H9 (cell line): ENCODE data around the gene COMTD1. TPM values are rescaled to one million over a fixed set of nuclear protein-coding genes. Genes with fewer than 3 reads are reported as not detected.
A peak's percentile ranks its signal among the peaks of the same experiment; 100 is the strongest.

Experiments used
- DNase-seq: peaks from one replicate; pipeline ENCODE4 v3.0.0-alpha.2; 2017
- H2AFZ ChIP-seq: one replicate; pipeline ENCODE4 v1.6.1; 2013; ENCODE audit warnings: mild to moderate bottlenecking, low read length, control low read depth, moderate library complexity
- H2AK5ac ChIP-seq: 2 replicates; pipeline ENCODE4 v1.6.1; 2013; ENCODE audit warnings: low read length, control low read depth, mixed read lengths; ENCODE audit not compliant: insufficient read length
- H2BK120ac ChIP-seq: one replicate; pipeline ENCODE4 v1.6.1; 2013; ENCODE audit warnings: low read depth, mild to moderate bottlenecking, low read length, control low read depth, inconsistent platforms; ENCODE audit not compliant: poor library complexity, severe bottlenecking
- H2BK12ac ChIP-seq: 2 replicates; pipeline ENCODE4 v1.6.1; 2013; ENCODE audit warnings: low read length, control low read depth, mixed read lengths, low read depth; ENCODE audit not compliant: insufficient read length
- H2BK15ac ChIP-seq: 2 replicates; pipeline ENCODE4 v1.6.1; 2013; ENCODE audit warnings: low read depth, low read length, control low read depth
- H2BK20ac ChIP-seq: one replicate; pipeline ENCODE4 v1.6.1; 2013; ENCODE audit warnings: low read depth, mild to moderate bottlenecking, low read length, control low read depth, inconsistent platforms; ENCODE audit not compliant: poor library complexity, severe bottlenecking
- H2BK5ac ChIP-seq: 2 replicates; pipeline ENCODE4 v1.6.1; 2013; ENCODE audit warnings: low read length, control low read depth, mixed read lengths; ENCODE audit not compliant: insufficient read length
- H3K14ac ChIP-seq: 2 replicates; pipeline ENCODE4 v1.6.1; 2013; ENCODE audit warnings: low read length, control low read depth; ENCODE audit not compliant: insufficient read depth
- H3K18ac ChIP-seq: 2 replicates; pipeline ENCODE4 v1.6.1; 2013; ENCODE audit warnings: low read depth, mild to moderate bottlenecking, mixed read lengths, low read length, control low read depth; ENCODE audit not compliant: insufficient read length
- H3K23ac ChIP-seq: 2 replicates; pipeline ENCODE4 v1.6.1; 2013; ENCODE audit warnings: low read length, control low read depth, mixed read lengths, low read depth; ENCODE audit not compliant: insufficient read length
- H3K23me2 ChIP-seq: 2 replicates; pipeline ENCODE4 v1.6.1; 2013; ENCODE audit warnings: low read depth, mild to moderate bottlenecking, mixed read lengths, low read length, control low read depth; ENCODE audit not compliant: insufficient read length, poor library complexity, severe bottlenecking
- H3K27ac ChIP-seq: 2 replicates; pipeline ENCODE4 v1.5.1; 2013; ENCODE audit warnings: low read length, control low read depth, mixed read lengths, low read depth; ENCODE audit not compliant: insufficient read length
- H3K27me3 ChIP-seq: 2 replicates; pipeline ENCODE4 v1.6.1; 2013; ENCODE audit warnings: low read length, control low read depth, inconsistent platforms; ENCODE audit not compliant: insufficient read depth
- H3K4ac ChIP-seq: 2 replicates; pipeline ENCODE4 v1.6.1; 2013; ENCODE audit warnings: low read depth, mild to moderate bottlenecking, control low read depth, inconsistent platforms, low read length, moderate library complexity
- H3K4me1 ChIP-seq: 2 replicates; pipeline ENCODE4 v1.6.1; 2013; ENCODE audit warnings: low read length, control low read depth, inconsistent platforms; ENCODE audit not compliant: insufficient read depth
- H3K4me2 ChIP-seq: 2 replicates; pipeline ENCODE4 v1.6.1; 2013; ENCODE audit warnings: low read length, control low read depth, mixed read lengths; ENCODE audit not compliant: insufficient read length, insufficient read depth
- H3K56ac ChIP-seq: 2 replicates; pipeline ENCODE4 v1.6.1; 2013; ENCODE audit warnings: low read depth, mild to moderate bottlenecking, mixed read lengths, low read length, control low read depth; ENCODE audit not compliant: insufficient read length
- H3K79me1 ChIP-seq: 2 replicates; pipeline ENCODE4 v1.6.1; 2013; ENCODE audit warnings: low read depth, mild to moderate bottlenecking, moderate library complexity, low read length, control low read depth, inconsistent platforms; ENCODE audit not compliant: insufficient read depth, poor library complexity, severe bottlenecking
- H3K79me2 ChIP-seq: 2 replicates; pipeline ENCODE4 v1.6.1; 2013; ENCODE audit warnings: low read length, control low read depth, inconsistent platforms; ENCODE audit not compliant: insufficient read depth
- H3K9ac ChIP-seq: 2 replicates; pipeline ENCODE4 v1.6.1; 2013; ENCODE audit warnings: low read length, control low read depth, mixed read lengths; ENCODE audit not compliant: insufficient read length; ENCODE audit errors: extremely low read depth
- H3K9me3 ChIP-seq: one replicate; pipeline ENCODE4 v1.6.1; 2013; ENCODE audit warnings: low read depth, low read length, inconsistent platforms; ENCODE audit not compliant: control insufficient read depth
- H3T11ph ChIP-seq: one replicate; pipeline ENCODE4 v1.6.1; 2013; ENCODE audit warnings: mild to moderate bottlenecking, low read length, control low read depth, inconsistent platforms
- H4K20me1 ChIP-seq: one replicate; pipeline ENCODE4 v1.6.1; 2013; ENCODE audit not compliant: control insufficient read depth, insufficient read length, insufficient read depth
- H4K5ac ChIP-seq: 2 replicates; pipeline ENCODE4 v1.6.1; 2013; ENCODE audit warnings: low read depth, mild to moderate bottlenecking, mixed read lengths, low read length, control low read depth; ENCODE audit not compliant: insufficient read length
- H4K8ac ChIP-seq: replicated peaks from 2 replicates; pipeline ENCODE4 v1.6.1; 2013; ENCODE audit warnings: low read length, control low read depth, mixed read lengths, low read depth; ENCODE audit not compliant: insufficient read length
- H4K91ac ChIP-seq: 2 replicates; pipeline ENCODE4 v1.6.1; 2013; ENCODE audit warnings: low read depth, mild to moderate bottlenecking, moderate library complexity, mixed read lengths, low read length, control low read depth; ENCODE audit not compliant: insufficient read length
- H3K27ac Mint-ChIP-seq, 3 experiments: 2 replicates in 2 of 3; 3 replicates in 1 of 3; pipeline ENCODE4 v1.8.0; 2020 to 2021; ENCODE audit warnings: mixed read lengths in 3 of 3, mild to moderate bottlenecking in 1 of 3, moderate library complexity in 1 of 3
- H3K27me3 Mint-ChIP-seq: 2 replicates; pipeline ENCODE4 v1.8.0; 2021; ENCODE audit warnings: low read depth, mild to moderate bottlenecking, moderate library complexity, mixed read lengths
- H3K36me3 Mint-ChIP-seq, 3 experiments: 2 replicates in 2 of 3; 3 replicates in 1 of 3; pipeline ENCODE4 v1.8.0; 2020 to 2021; ENCODE audit warnings: low read depth in 3 of 3, mixed read lengths in 3 of 3; ENCODE audit not compliant: insufficient read depth in 1 of 3
- H3K4me1 Mint-ChIP-seq, 2 experiments: 2 replicates each; pipeline ENCODE4 v1.8.0; 2020; ENCODE audit warnings: mixed read lengths in 2 of 2
- H3K4me3 Mint-ChIP-seq, 2 experiments: 2 replicates in 1 of 2; 3 replicates in 1 of 2; pipeline ENCODE4 v1.8.0; 2020 to 2021; ENCODE audit warnings: mild to moderate bottlenecking in 2 of 2, mixed read lengths in 2 of 2, moderate library complexity in 1 of 2
- H3K9me3 Mint-ChIP-seq, 2 experiments: 2 replicates in 1 of 2; 3 replicates in 1 of 2; pipeline ENCODE4 v1.8.0; 2020; ENCODE audit warnings: mild to moderate bottlenecking in 2 of 2, mixed read lengths in 2 of 2, moderate library complexity in 1 of 2
- CTCF ChIP-seq: fragments of 200-600 bp; sonication (generic); conservative IDR thresholded peaks from 3 replicates; pipeline ENCODE4 v1.8.0; 2021; ENCODE audit warnings: antibody characterized with exemption, mild to moderate bottlenecking
- WGBS: extraction: QIAGEN DNeasy Blood & Tissue Kit; methylation state at CpG from one replicate; pipeline ENCODE4 v1.1.7; 2013; ENCODE audit warnings: missing lambda C conversion rate, low lambda C conversion rate, mixed read lengths; ENCODE audit not compliant: insufficient read length; ENCODE audit errors: extremely low coverage; 5-methylcytosine and 5-hydroxymethylcytosine counted together
- total RNA-seq: library from RNA; stranded (reverse); gene quantifications from 2 replicates; pipeline ENCODE4 v1.2.1, GENCODE V29; 2021

COMTD1 gene
- total RNA-seq, 1 experiment from 2014 or later, result 28.3 TPM

- Histone ChIP-seq H3T11ph (no peak overlapping the region), H4K91ac (no peak overlapping the region), H3K56ac (no peak overlapping the region), H3K4ac (no peak overlapping the region), H3K14ac (no peak overlapping the region), H2AFZ (no peak overlapping the region), H2BK20ac (no peak overlapping the region), H4K5ac (no peak overlapping the region), H3K79me1 (no peaks in the 10 kb centered on the region), H4K20me1 (no peaks in the 10 kb centered on the region), H3K9me3 (no peaks in the 10 kb centered on the region), H3K27me3 (no peaks in the 10 kb centered on the region), H3K9ac (no peak overlapping the region), H3K79me2 (no peaks in the 10 kb centered on the region), H2BK5ac (no peak overlapping the region), H3K27ac (no peak overlapping the region), H2BK12ac (no peak overlapping the region), H2AK5ac (no peak overlapping the region), H3K23ac (no peak overlapping the region), H3K23me2 (no peaks in the 10 kb centered on the region), H3K4me1 (no peaks in the 10 kb centered on the region), H2BK120ac (no peak overlapping the region), H3K18ac (no peak overlapping the region), H4K8ac (peak overlapping the region; percentile 73), H2BK15ac (no peak overlapping the region), H3K4me2 (no peak overlapping the region)
- DNase-seq, result no peak
- H3K36me3 Mint-ChIP-seq, result peaks cover 0 to 7% (median 0%) of the 10 kb centered on the region in 3 experiments; a peak in 2 of 7 replicates
- WGBS, result no CpG with 5 or more reads among the region's 3 CpGs
- H3K4me3 Mint-ChIP-seq, result no peak overlapping the region
- H3K27me3 Mint-ChIP-seq, result peaks cover 2% of the 10 kb centered on the region
- H3K4me1 Mint-ChIP-seq, result no peaks in the 10 kb centered on the region
- no peak overlapping the region for H3K27ac Mint-ChIP-seq
- TF ChIP-seq CTCF, result no peak
- H3K9me3 Mint-ChIP-seq, result peaks cover 3 to 5% of the 10 kb centered on the region in 2 experiments; a peak in 3 of 5 replicates
These were observed 25.2 kb upstream of the COMTD1 start for GRCh38 chr10:75260990-75261389.
